Activated naive CD4-positive, alpha-beta T cell treated with anti-CD3 and anti-CD28 coated beads for 36 hours (primary cell): Measurements from ENCODE around the gene CDC42BPA. TPM values are rescaled to one million over a fixed set of nuclear protein-coding genes. Genes with fewer than 3 reads are reported as not detected.

Experiments
- CTCF ChIA-PET: fragments of 350-600 bp; sonication (Branson Sonifier 250); formaldehyde crosslinking; loops from one replicate; lab custom pipeline; 2021; ENCODE audit warnings: antibody characterized with exemption; lab: Charles Lee
- DNase-seq: peaks from one replicate; pipeline ENCODE4 v3.0.0-alpha.2; 2020
- H3K27ac Mint-ChIP-seq: one replicate; pipeline ENCODE4 v1.8.0; 2021; ENCODE audit warnings: mild to moderate bottlenecking, mixed read lengths
- H3K27me3 Mint-ChIP-seq: one replicate; pipeline ENCODE4 v1.8.0; 2021; ENCODE audit warnings: low read depth, mixed read lengths
- H3K36me3 Mint-ChIP-seq: one replicate; pipeline ENCODE4 v1.8.0; 2021; ENCODE audit warnings: low read depth, mixed read lengths
- H3K4me1 Mint-ChIP-seq: one replicate; pipeline ENCODE4 v1.8.0; 2021; ENCODE audit warnings: low read depth, mixed read lengths
- H3K4me3 Mint-ChIP-seq: one replicate; pipeline ENCODE4 v1.8.0; 2021; ENCODE audit warnings: mild to moderate bottlenecking, moderate library complexity, mixed read lengths
- H3K9me3 Mint-ChIP-seq: one replicate; pipeline ENCODE4 v1.8.0; 2021; ENCODE audit warnings: mixed read lengths
- intact Hi-C: fragments of 100-400 bp; cut with micrococcal nuclease; formaldehyde crosslinking; loops from one replicate; pipeline ENCODE4 v1.15.1; 2023
- total RNA-seq, 2 experiments: library from RNA; stranded (reverse); gene quantifications; one replicate each; pipeline ENCODE4 v1.2.3, GENCODE V29; 2021

CDC42BPA gene
- total RNA-seq, 2 experiments from 2014 or later: 5.0 to 5.8 TPM

DNA sequence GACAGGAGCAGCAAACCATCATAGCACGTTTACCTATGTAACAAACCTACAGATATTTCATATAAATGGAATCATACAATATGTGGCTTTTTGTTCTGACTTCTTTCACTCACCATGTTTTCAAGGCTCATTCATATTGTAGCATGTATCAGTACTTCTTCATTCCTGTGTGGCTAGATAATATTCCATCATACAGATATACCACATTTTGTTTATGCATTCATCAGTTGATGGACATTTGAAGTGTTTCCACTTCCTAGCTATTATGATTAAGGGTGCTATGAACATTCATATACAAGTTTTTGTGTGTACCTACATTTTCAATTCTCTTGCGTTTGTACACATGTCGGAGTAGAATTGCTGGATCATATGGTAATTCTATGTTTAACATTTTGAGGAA lies 90.1 kb downstream of the CDC42BPA start:
- intact Hi-C loops: no loop called here
- CTCF ChIA-PET: no interaction called here
- Mint-ChIP-seq H3K36me3 (no peaks in the 10 kb centered on the region), H3K27me3 (peaks cover 2% of the 10 kb centered on the region), H3K27ac (no peak overlapping the region), H3K4me3 (no peak overlapping the region), H3K4me1 (no peaks in the 10 kb centered on the region), H3K9me3 (no peaks in the 10 kb centered on the region)
- no peak for DNase-seq

DNA sequence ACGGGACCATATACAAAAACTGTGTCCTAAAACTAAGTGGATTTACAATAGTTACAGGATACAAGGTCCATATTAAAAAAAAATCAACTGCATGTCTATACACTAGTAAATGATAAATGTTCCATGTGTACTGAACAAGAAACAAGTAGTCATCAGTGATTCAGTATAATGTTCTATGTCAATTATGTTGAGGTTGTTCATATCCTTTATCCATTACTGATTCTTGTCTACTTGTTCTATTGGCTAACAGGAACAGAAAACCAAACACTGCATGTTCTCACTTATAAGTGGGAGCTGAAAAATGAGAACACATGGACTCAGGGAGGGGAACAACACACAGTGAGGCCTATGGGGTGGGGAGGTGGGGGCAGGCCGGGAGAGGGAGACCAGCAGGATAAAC lies 90.5 kb downstream of the CDC42BPA start:
- intact Hi-C loops: no loop called here
- no peak for DNase-seq
- H3K27me3 Mint-ChIP-seq: peaks cover 5% of the 10 kb centered on the region
- H3K4me1 Mint-ChIP-seq: no peaks in the 10 kb centered on the region
- H3K27ac Mint-ChIP-seq: no peak overlapping the region
- H3K4me3 Mint-ChIP-seq: no peak overlapping the region
- no peaks in the 10 kb centered on the region for H3K9me3 Mint-ChIP-seq
- H3K36me3 Mint-ChIP-seq: no peaks in the 10 kb centered on the region
- CTCF ChIA-PET: no interaction called here

DNA sequence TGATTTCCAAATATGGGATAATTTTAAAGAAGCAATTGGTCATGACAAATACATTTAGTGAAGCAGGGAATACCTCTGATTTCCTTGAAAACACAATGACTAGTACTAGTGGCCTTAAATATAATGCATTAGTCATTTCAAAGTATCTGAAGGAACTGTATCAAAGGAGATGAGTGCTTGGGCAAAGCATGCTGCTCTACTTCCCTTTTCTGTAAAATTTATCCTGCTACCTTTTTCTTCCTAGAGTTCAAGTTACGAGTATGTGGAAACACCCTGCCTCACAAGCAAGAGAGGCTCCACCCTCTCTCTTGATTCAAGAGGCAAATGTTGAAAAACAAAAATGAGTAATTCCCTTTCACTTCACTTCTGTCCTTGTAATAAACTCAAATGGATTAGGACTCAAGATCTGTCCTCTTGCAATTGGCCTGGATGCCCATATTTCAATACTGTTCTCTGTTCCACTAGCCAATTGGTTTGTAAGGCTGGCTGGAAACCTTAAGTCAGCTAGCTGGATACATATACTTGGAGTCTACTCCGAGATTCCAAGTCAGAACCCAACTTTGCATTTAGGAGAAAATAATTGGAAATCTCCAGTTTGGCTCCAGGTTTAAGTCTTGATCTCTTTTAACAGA lies 92.5 kb downstream of the CDC42BPA start:
- H3K4me1 Mint-ChIP-seq: no peaks in the 10 kb centered on the region
- peaks cover 8% of the 10 kb centered on the region for H3K27me3 Mint-ChIP-seq
- no peak overlapping the region for H3K27ac Mint-ChIP-seq
- CTCF ChIA-PET: interaction anchor here (0.6 kb wide), 1 partner anchor 206 kb away, joined by 3 read pairs; no protein-coding TSS in a partner anchor
- intact Hi-C loops: no loop called here
- H3K9me3 Mint-ChIP-seq: no peaks in the 10 kb centered on the region
- H3K4me3 Mint-ChIP-seq: no peak overlapping the region
- DNase-seq: no peak
- no peaks in the 10 kb centered on the region for H3K36me3 Mint-ChIP-seq

DNA sequence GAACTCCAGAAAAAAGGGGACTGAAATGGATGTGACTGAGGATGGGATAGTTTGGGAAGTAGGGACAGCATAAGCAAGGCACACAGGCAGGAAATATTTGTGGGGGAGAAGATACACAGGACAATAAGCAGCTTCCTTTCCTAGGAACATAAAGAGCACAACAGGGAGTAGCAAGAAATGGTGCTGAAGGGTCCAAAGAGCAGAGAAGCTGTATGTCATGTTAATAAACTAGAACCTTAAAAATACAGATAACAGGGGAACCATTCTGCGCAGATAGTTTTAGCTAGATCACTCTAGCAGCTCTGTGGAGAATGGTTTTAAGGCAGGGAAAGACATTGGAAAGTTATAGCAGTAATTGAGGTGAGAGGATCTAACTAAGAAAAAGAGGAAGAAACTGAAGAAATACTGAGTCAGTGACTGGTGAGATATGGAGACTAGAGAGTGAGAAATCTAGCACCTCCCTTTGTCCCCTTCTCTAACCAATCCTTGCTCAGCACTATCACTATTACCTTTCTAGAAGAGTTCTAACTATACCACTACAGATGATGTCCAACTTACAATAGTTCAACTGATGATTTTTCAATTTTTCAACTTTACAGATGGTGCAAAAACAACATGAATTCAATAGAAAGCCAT lies 95.0 kb downstream of the CDC42BPA start:
- intact Hi-C loops: no loop called here
- Mint-ChIP-seq H3K9me3 (no peaks in the 10 kb centered on the region), H3K36me3 (no peaks in the 10 kb centered on the region), H3K4me3 (no peak overlapping the region), H3K27me3 (peaks cover 13% of the 10 kb centered on the region), H3K4me1 (no peaks in the 10 kb centered on the region), H3K27ac (no peak overlapping the region)
- no peak for DNase-seq
- CTCF ChIA-PET: no interaction called here

DNA sequence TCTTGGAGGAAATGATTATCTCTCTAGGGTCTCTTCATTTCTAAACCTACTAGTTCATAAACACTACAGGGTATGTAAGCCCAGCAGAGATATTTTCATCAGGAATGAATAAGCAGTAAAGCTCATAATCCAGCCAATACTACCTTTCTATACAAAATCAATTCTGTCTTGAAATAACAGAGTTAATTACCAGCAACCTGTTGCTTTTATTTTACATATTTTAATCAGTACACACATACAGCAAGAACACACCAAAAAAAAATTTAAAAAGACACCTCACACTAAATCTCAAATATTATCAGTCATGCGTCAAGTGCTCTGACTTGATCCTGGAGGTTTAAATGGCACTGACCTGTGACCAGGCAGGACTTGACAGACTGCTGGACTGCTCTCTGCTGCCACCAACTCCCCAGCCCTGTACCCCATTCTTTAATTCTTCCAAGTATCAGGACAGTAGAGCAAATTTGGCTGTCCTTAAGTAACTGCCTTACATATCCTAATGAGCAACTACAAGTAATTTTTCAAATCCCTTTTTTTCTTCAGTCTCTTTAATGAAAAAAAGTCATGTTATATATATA lies 98.5 kb downstream of the CDC42BPA start:
- H3K4me1 Mint-ChIP-seq: no peaks in the 10 kb centered on the region
- H3K27me3 Mint-ChIP-seq: peaks cover 19% of the 10 kb centered on the region
- DNase-seq: no peak
- H3K4me3 Mint-ChIP-seq: no peak overlapping the region
- intact Hi-C loops: no loop called here
- H3K9me3 Mint-ChIP-seq: no peaks in the 10 kb centered on the region
- no peaks in the 10 kb centered on the region for H3K36me3 Mint-ChIP-seq
- no peak overlapping the region for H3K27ac Mint-ChIP-seq
- CTCF ChIA-PET: no interaction called here

DNA sequence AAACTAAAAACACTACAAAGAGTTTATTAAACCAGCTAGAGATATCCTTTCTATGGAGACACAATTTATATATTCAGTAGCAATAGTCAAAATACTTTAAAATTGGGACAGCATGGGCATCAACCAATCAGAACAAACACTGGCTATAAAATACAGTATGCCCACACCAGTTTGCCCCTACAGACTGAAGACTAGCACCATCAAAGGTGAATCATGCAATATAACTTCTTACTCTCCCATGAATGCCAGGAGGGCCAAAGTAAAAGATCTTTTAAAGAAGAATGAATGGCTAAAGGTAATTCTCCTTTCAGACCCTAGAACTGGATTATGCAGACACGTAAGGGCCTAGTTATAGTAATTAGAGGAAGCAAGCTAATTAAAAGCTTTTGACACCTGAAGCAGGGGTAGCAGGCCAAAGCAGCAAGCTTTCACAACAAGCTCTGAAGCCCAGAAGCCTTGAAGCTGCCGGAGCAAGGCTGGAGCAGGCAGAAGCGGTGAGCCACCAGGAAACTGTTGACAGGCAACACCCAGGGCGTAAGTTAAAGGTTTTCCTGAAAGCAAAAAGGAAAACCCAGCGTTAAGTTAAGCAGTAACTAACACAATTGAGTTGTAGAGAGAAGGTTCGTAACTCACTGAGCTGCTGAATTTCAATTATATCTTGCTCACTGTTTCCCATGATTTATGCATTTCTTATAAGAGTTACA lies 99.3 kb downstream of the CDC42BPA start:
- DNase-seq: no peak
- Mint-ChIP-seq H3K27me3 (peaks cover 19% of the 10 kb centered on the region), H3K27ac (no peak overlapping the region), H3K4me1 (no peaks in the 10 kb centered on the region), H3K9me3 (no peaks in the 10 kb centered on the region), H3K4me3 (no peak overlapping the region), H3K36me3 (no peaks in the 10 kb centered on the region)
- intact Hi-C loops: no loop called here
- CTCF ChIA-PET: interaction anchor here (0.6 kb wide), 1 partner anchor 230 kb away, joined by 3 read pairs; no protein-coding TSS in a partner anchor

DNA sequence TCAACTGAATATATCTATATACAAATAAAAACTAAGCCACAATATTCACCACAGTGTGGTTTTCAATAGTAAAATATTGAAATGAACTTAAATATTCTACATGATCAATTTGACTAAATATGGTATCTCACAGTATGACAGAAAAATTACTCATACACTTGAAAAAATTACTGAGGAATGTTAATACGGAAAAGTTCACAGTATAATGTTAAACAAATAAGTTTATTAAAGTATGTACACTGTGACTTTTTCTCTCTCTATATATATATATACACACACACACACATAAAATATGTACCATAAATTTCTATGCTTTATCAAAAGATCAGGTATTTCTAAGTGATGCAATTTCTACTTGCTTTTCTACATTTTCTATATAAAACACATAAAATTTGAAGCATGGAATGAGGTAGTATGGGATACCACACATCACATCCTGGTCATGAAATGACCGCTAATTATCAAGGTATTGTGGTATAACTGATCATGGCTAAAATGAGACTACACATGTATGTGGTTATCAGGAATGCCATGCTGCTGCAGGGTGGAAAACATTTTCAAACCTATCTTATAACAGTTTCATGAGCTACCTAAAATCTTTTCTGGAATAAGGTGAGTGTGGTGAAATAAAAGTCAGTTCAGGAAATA lies 102.3 kb downstream of the CDC42BPA start:
- no peaks in the 10 kb centered on the region for H3K36me3 Mint-ChIP-seq
- no peaks in the 10 kb centered on the region for H3K4me1 Mint-ChIP-seq
- no peak overlapping the region for H3K27ac Mint-ChIP-seq
- no peak for DNase-seq
- H3K9me3 Mint-ChIP-seq: no peaks in the 10 kb centered on the region
- H3K27me3 Mint-ChIP-seq: peaks cover 16% of the 10 kb centered on the region
- H3K4me3 Mint-ChIP-seq: no peak overlapping the region
- CTCF ChIA-PET: no interaction called here
- intact Hi-C loops: no loop called here

DNA sequence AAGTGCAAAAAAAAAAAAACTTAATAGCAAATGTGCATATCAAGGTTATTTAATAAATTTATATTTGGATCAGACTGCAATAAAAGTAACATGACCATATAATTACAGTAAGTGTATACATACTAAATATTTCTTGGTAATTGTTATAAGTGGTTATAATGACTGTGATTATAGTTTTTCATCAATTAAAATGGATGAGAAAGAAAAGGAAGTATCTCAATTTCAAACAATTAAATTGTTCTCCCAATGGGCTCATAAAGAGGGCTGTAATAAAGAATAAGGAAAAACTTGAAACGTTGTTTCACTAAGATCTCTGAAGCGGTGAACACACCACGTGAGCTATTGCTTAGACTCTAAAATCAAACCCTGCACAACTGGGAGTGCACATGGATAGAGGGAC lies 104.1 kb downstream of the CDC42BPA start:
- no peak for DNase-seq
- H3K27ac Mint-ChIP-seq: no peak overlapping the region
- no peak overlapping the region for H3K4me3 Mint-ChIP-seq
- H3K27me3 Mint-ChIP-seq: peaks cover 16% of the 10 kb centered on the region
- intact Hi-C loops: no loop called here
- no peaks in the 10 kb centered on the region for H3K9me3 Mint-ChIP-seq
- no peaks in the 10 kb centered on the region for H3K4me1 Mint-ChIP-seq
- CTCF ChIA-PET: no interaction called here
- no peaks in the 10 kb centered on the region for H3K36me3 Mint-ChIP-seq

DNA sequence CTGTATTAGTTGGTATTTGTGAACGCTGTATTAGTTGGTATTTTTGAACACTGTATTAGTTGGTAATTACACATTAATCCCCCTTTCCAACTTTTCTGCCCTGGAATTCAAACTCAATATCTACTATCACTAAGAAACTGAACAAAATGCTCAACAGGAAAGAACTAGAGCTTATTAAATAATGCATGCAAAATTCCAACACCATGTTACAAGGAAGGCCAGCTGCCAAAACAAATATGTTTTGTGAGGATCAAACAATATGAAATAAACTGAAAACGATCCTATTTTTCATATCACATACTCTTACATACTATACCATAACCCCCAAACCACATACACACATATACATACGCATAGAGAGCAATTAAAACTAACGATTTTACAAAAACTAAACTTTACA lies 104.9 kb downstream of the CDC42BPA start:
- Mint-ChIP-seq H3K4me1 (no peaks in the 10 kb centered on the region), H3K4me3 (no peak overlapping the region), H3K27ac (no peak overlapping the region), H3K36me3 (no peaks in the 10 kb centered on the region), H3K9me3 (no peaks in the 10 kb centered on the region), H3K27me3 (peaks cover 16% of the 10 kb centered on the region)
- intact Hi-C loops: no loop called here
- CTCF ChIA-PET: no interaction called here
- no peak for DNase-seq

DNA sequence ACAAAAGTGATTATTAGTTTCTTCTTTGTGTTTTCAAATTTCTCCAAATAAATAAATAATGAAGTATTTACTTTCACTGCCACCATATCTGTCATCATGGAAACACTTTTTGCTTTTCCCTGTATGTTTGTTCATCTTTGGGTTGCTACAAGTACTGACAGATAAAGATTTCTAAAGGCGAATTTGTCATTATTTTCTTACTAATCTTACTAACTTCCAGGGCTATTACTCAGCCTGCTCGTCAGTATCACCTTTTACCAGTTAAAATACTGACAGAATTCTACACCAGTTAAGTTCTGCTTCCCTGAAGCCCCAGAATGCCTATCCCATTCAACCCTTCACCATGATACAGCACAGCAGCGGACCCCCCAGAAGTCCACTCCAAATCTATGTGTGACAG lies 106.1 kb downstream of the CDC42BPA start:
- H3K36me3 Mint-ChIP-seq: no peaks in the 10 kb centered on the region
- peaks cover 10% of the 10 kb centered on the region for H3K27me3 Mint-ChIP-seq
- CTCF ChIA-PET: no interaction called here
- no peaks in the 10 kb centered on the region for H3K9me3 Mint-ChIP-seq
- no peak overlapping the region for H3K27ac Mint-ChIP-seq
- DNase-seq: no peak
- no peaks in the 10 kb centered on the region for H3K4me1 Mint-ChIP-seq
- intact Hi-C loops: no loop called here
- no peak overlapping the region for H3K4me3 Mint-ChIP-seq

DNA sequence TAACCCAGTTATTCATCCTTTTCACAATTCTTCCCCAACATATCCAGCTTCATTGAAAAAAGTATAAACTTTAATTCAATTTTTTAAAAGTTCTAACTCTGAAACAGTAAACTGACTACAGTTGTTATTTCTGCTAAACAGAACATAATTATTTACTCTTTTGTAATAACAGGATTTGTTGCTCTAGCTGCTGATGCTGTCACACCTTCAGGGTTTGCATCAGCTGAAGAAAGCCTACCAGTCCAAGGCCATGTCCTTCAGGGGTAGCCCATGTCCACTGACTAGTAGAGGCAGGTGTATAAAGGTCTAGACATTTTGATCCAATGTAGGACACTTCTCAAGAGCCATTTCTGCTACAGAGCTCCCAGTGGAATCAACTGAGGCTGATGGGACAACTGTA lies 107.7 kb downstream of the CDC42BPA start:
- Mint-ChIP-seq H3K4me1 (no peaks in the 10 kb centered on the region), H3K36me3 (no peaks in the 10 kb centered on the region), H3K9me3 (no peaks in the 10 kb centered on the region), H3K27ac (no peak overlapping the region), H3K4me3 (no peak overlapping the region), H3K27me3 (peaks cover 10% of the 10 kb centered on the region)
- CTCF ChIA-PET: no interaction called here
- no peak for DNase-seq
- intact Hi-C loops: no loop called here

DNA sequence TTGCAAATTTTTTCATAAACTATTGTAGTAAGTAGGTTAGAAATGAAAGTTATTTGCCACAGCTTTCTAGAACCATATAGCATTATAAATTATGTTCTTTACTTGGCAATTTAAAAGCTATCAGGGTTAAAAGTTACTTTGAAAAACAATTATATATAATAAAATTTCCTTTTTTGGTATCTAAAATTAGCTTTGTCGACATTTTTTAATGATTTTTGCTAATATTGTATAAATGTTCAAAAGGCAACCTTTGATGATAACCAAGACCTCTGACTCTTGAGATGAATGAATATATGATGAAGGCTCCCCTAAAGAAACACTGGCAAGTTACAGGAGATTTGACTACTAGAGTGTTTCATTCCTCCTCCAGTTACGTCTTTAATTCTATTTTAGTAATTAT lies 121.2 kb downstream of the CDC42BPA start:
- intact Hi-C loops: no loop called here
- Mint-ChIP-seq H3K4me1 (peaks cover 2% of the 10 kb centered on the region), H3K27me3 (peaks cover 2% of the 10 kb centered on the region), H3K27ac (no peak overlapping the region), H3K4me3 (no peak overlapping the region), H3K36me3 (no peaks in the 10 kb centered on the region), H3K9me3 (no peaks in the 10 kb centered on the region)
- DNase-seq: no peak
- CTCF ChIA-PET: no interaction called here
